Measurements from ENCODE around the gene CFAP58. TPM values are rescaled to one million over a fixed set of nuclear protein-coding genes. Genes with fewer than 3 reads are reported as not detected.
A peak's percentile ranks its signal among the peaks of the same experiment; 100 is the strongest.

Gene CFAP58
- total RNA-seq, 2 donors from 2014 or later: 0.68 to 0.97 TPM

- H3K9me3 Mint-ChIP-seq: peaks cover 7% of the 10 kb centered on the region
- no peaks in the 10 kb centered on the region for H3K36me3 ChIP-seq (ENCODE audit: control insufficient read depth, insufficient read depth, low read length)
- H3K27me3 ChIP-seq (ENCODE audit: control insufficient read depth, insufficient read depth, low read length, poor library complexity, severe bottlenecking): no peaks in the 10 kb centered on the region
- no peak overlapping the region for H3K27ac ChIP-seq (ENCODE audit: low read depth, low read length)
- peaks cover 22% of the 10 kb centered on the region for H3K4me1 ChIP-seq (ENCODE audit: control insufficient read depth, insufficient read depth, low read length)
- no peaks in the 10 kb centered on the region for H3K9me3 ChIP-seq (ENCODE audit: control insufficient read depth, low read length)
- H3K4me3 Mint-ChIP-seq: no peak overlapping the region
- H3K4me3 ChIP-seq (ENCODE audit: low read length): no peak overlapping the region
- TF ChIP-seq CTCF (conservative IDR thresholded peaks at IDR 0.05): no peak
- no peak overlapping the region for H3K9ac ChIP-seq (ENCODE audit: extremely low read depth, low read length, poor library complexity, severe bottlenecking)
- 94 to 100% methylated on average over 1 to 2 of the region's 2 CpGs for WGBS, 2 experiments (ENCODE audit: insufficient coverage in 1 of 2, insufficient read length in 1 of 2)
- no peaks in the 10 kb centered on the region for H3K36me3 Mint-ChIP-seq (ENCODE audit: low read depth)
- H3K4me1 Mint-ChIP-seq: peaks cover 25% of the 10 kb centered on the region
- no peaks in the 10 kb centered on the region for H3K27me3 Mint-ChIP-seq (ENCODE audit: insufficient read depth)
- no peak overlapping the region for H3K27ac Mint-ChIP-seq
- no peak for DNase-seq
Measured at GRCh38 chr10:104501449-104501848, 147.8 kb downstream of the CFAP58 start.

GRCh38 chr10:104501864-104502579 lies 148.4 kb downstream of the CFAP58 start:
- peaks cover 19% of the 10 kb centered on the region for H3K4me1 Mint-ChIP-seq
- H3K27ac ChIP-seq (ENCODE audit: low read depth, low read length): no peak overlapping the region
- no peaks in the 10 kb centered on the region for H3K36me3 ChIP-seq (ENCODE audit: control insufficient read depth, insufficient read depth, low read length)
- H3K4me3 ChIP-seq (ENCODE audit: low read length): no peak overlapping the region
- H3K36me3 Mint-ChIP-seq (ENCODE audit: low read depth): no peaks in the 10 kb centered on the region
- H3K27me3 Mint-ChIP-seq (ENCODE audit: insufficient read depth): peaks cover 3% of the 10 kb centered on the region
- no peaks in the 10 kb centered on the region for H3K9me3 ChIP-seq (ENCODE audit: control insufficient read depth, low read length)
- peaks cover under 1% of the 10 kb centered on the region for H3K9me3 Mint-ChIP-seq
- H3K9ac ChIP-seq (ENCODE audit: extremely low read depth, low read length, poor library complexity, severe bottlenecking): no peak overlapping the region
- no peaks in the 10 kb centered on the region for H3K27me3 ChIP-seq (ENCODE audit: control insufficient read depth, insufficient read depth, low read length, poor library complexity, severe bottlenecking)
- TF ChIP-seq CTCF (conservative IDR thresholded peaks at IDR 0.05): no peak
- WGBS, 2 experiments (ENCODE audit: insufficient coverage in 1 of 2, insufficient read length in 1 of 2): 69 to 74% methylated on average over 5 to 7 of the region's 7 CpGs
- DNase-seq: peak; percentile 52
- H3K4me3 Mint-ChIP-seq: no peak overlapping the region
- peaks cover 22% of the 10 kb centered on the region for H3K4me1 ChIP-seq (ENCODE audit: control insufficient read depth, insufficient read depth, low read length)
- no peak overlapping the region for H3K27ac Mint-ChIP-seq

- no peaks in the 10 kb centered on the region for H3K36me3 ChIP-seq (ENCODE audit: control insufficient read depth, insufficient read depth, low read length)
- Mint-ChIP-seq H3K36me3 (ENCODE audit: low read depth) (no peaks in the 10 kb centered on the region), H3K4me1 (peaks cover 18% of the 10 kb centered on the region), H3K27ac (no peak overlapping the region), H3K4me3 (no peak overlapping the region), H3K27me3 (ENCODE audit: insufficient read depth) (peaks cover 3% of the 10 kb centered on the region), H3K9me3 (no peaks in the 10 kb centered on the region)
- H3K27ac ChIP-seq (ENCODE audit: low read depth, low read length): no peak overlapping the region
- no peaks in the 10 kb centered on the region for H3K9me3 ChIP-seq (ENCODE audit: control insufficient read depth, low read length)
- no peak overlapping the region for H3K9ac ChIP-seq (ENCODE audit: extremely low read depth, low read length, poor library complexity, severe bottlenecking)
- DNase-seq: no peak
- TF ChIP-seq CTCF (conservative IDR thresholded peaks at IDR 0.05): no peak
- H3K4me3 ChIP-seq (ENCODE audit: low read length): no peak overlapping the region
- no peaks in the 10 kb centered on the region for H3K27me3 ChIP-seq (ENCODE audit: control insufficient read depth, insufficient read depth, low read length, poor library complexity, severe bottlenecking)
- H3K4me1 ChIP-seq (ENCODE audit: control insufficient read depth, insufficient read depth, low read length): peaks cover 22% of the 10 kb centered on the region
- WGBS, 2 experiments (ENCODE audit: insufficient coverage in 1 of 2, insufficient read length in 1 of 2): 75 to 84% methylated on average over 4 to 6 of the region's 6 CpGs
Measured at GRCh38 chr10:104502907-104503306, 149.3 kb downstream of the CFAP58 start.

Other genes starting within 250 kb of the CFAP58 start
- gene SFR1, start 231.7 kb upstream of the CFAP58 start, total RNA-seq: 10 to 100 TPM in 1 of 2 donors, 1 to 10 TPM in 1; 9.2 to 12.0 TPM
- gene CFAP43, start 121.5 kb upstream of the CFAP58 start, total RNA-seq: 1 to 10 TPM; 2.6 to 4.1 TPM
- 100 to 1,000 TPM; 208 to 223 TPM for gene GSTO1, start 98.9 kb upstream of the CFAP58 start, total RNA-seq
- 10 to 100 TPM; 17.8 to 18.8 TPM for gene GSTO2, start 84.6 kb upstream of the CFAP58 start, total RNA-seq
- gene ITPRIP, start 15.4 kb upstream of the CFAP58 start, total RNA-seq: 10 to 100 TPM in 1 of 2 donors, 1 to 10 TPM in 1; 9.1 to 11.0 TPM